Measurements from ENCODE around the gene RSAD2. TPM values are rescaled to one million over a fixed set of nuclear protein-coding genes. Genes with fewer than 3 reads are reported as not detected.
"Not testable (repeated sequence)": the region's sequence is repeated elsewhere in the genome, so short reads cannot be mapped to it uniquely, and the experiment has no call there.

Gene RSAD2
- polyA plus RNA-seq, 4 donors = 3.0 to 4.7 (median 3.4) TPM

DNA sequence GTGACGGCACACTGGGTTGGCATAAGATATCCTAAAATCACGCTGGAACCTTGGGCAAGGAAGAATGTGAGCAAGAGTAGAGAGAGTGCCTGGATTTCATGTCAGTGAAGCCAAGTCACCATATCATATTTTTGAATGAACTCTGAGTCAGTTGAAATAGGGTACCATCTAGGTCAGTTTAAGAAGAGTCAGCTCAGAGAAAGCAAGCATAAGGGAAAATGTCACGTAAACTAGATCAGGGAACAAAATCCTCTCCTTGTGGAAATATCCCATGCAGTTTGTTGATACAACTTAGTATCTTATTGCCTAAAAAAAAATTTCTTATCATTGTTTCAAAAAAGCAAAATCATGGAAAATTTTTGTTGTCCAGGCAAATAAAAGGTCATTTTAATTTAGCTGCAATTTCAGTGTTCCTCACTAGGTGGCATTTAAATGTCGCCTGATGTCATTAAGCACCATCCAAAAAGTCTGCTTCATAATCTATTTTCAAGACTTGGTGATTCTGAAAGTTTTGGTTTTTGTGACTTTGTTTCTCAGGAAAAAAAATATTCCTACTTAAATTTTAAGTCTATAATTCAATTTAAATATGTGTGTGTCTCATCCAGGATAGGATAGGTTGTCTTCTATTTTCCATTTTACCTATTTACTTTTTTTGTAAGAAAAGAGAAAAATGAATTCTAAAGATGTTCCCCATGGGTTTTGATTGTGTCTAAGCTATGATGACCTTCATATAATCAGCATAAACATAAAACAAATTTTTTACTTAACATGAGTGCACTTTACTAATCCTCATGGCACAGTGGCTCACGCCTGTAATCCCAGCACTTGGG is 19.6 kb downstream of the RSAD2 start:
- no peak for DNase-seq (ENCODE audit: low read depth in 4 of 4, low spot score in 2 of 4)

DNA sequence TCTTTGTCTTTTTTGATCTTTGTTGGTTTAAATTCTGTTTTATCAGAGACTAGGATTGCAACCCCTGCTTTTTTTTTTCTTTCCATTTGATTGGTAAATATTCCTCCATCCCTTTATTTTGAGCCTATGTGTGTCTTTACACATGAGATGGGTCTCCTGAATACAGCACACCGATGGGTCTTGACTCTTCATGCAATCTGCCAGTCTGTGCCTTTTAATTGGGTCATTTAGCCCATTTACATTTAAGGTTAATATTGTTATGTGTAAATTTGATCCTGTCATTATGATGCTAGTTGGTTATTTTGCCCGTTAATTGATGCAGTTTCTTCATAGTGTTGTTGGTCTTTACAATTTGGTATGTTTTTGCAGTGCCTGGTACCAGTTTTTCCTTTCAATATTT is 25.0 kb downstream of the RSAD2 start:
- DNase-seq (ENCODE audit: low read depth in 4 of 4, low spot score in 2 of 4) = not testable (repeated sequence)

DNA sequence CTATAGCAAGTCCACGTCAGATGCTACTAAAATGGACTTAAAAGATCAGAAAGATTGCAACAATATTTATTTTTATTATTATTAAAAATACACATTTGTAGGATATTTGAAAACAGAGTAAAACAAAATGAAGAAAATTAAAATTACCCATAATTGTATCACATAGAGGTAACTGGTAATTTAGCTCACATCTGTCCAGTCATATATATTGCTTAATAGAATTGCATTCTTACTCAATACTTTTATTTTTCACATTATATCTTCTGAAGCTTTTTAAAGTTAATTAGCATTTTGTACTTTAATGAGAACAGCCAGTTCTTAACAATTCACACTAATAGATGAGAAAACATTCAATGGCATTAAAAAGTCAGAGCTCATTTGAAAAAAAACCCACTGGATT is 28.1 kb downstream of the RSAD2 start:
- no peak for DNase-seq (ENCODE audit: low read depth in 4 of 4, low spot score in 2 of 4)

DNA sequence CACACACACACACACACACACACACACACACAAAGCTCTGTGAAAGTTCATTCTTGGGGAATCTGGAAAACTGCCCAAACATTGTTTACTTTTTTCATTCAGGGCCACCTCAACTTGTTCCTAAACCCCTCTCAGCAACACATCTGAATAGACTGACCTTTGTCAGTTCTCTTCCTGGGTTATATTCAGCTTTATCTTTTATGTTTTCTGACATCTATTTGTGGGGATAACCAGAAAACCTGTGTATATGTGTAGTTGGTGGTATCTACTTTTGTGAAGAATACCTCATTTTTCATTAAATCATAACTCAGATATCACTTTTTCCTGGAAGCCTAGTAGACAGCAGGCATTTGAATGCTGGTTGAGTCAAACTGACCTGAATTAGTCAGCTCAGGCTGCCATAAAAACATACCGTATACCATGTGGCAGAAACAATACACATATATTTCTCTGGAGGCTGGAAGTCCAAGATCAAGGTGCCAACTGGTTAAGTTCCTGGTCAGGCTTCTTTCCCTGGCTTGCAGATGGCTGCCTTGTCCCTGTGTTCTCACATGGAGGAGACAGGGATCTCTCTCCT is 28.7 kb downstream of the RSAD2 start:
- no peak for DNase-seq (ENCODE audit: low read depth in 4 of 4, low spot score in 2 of 4)

DNA sequence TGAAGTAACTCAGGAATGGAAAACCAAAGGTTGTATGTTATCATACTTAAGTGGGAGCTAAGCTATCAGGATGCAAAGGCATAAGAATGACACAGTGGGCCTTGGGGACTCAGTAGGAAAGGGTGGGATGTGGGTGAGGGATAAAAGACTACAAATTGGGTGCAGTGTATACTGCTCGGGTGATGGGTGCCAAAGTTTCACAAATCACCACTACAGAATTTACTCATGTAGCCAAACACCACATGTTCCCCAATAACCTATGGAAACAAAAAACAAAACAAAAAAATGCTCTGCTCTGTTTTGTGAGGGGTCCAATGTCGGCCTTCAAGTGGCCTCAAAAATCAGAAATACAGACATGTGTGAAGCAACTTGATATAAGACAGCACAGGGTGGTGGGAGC is 30.7 kb downstream of the RSAD2 start:
- no peak for DNase-seq (ENCODE audit: low read depth in 4 of 4, low spot score in 2 of 4)

DNA sequence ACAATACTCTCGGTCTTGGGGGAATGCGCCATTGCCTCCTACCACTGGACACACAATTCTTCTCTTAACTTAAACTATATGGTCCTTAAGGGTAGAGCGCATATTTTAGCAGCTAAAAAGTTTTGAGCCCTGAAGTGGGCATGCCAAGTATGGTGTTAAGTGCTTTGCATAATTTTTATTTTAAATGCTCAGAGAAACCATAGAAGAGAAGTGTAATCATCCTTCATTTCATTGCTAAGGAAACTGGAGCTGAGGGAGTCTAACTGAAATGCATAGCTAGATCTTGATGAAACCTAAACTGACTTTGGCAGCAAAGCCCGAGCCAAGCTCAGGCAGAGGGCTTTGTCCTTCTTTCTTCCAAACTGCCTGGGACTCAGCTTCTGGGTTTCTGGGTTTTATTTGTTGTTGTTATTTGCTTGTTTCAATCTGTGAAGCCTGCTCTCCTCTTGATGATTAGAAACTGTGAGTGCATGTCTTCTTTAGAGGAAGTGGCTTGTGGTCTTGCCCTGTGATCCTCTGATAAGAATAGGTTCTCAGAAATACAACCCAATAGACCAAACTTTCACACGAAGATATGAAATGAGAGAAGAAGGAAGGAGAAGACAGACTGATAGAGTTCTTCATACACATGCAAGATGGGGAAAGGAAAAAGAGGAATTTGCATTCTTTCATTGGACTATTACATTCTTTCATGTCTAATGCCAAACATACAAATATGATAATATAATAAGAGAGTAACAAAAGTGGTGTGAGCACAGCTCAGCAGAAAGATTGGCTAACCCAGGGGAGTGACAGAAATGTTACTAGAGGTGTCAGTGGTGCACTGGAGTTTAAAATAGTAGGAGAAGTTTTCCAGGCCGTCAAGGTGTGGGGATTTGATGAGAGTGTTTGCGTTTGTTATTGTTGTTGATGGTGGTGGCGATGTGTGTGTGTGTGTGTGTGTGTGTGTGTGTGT is 32.1 kb downstream of the RSAD2 start:
- DNase-seq (ENCODE audit: low read depth in 4 of 4, low spot score in 2 of 4) = no peak

DNA sequence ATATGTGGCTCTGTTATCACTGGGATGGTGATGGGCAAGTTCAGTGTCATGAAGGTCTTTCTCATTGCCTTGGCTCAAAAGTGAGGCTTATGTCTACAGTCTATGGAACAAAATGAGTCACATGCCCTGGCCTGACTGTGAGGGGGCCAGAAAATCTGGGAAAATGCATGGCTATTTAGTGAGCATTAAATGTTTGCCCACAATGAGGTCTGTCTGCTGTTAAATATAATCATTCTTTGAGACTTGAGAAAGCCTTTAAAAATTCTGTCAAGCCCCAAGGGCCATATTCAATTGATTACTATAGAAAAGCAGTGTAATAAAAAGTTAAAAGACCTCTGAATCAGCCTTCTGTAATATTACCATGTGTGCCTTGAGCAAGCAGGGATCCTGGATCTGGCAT is 34.1 kb downstream of the RSAD2 start:
- DNase-seq (ENCODE audit: low read depth in 4 of 4, low spot score in 2 of 4) = no peak

DNA sequence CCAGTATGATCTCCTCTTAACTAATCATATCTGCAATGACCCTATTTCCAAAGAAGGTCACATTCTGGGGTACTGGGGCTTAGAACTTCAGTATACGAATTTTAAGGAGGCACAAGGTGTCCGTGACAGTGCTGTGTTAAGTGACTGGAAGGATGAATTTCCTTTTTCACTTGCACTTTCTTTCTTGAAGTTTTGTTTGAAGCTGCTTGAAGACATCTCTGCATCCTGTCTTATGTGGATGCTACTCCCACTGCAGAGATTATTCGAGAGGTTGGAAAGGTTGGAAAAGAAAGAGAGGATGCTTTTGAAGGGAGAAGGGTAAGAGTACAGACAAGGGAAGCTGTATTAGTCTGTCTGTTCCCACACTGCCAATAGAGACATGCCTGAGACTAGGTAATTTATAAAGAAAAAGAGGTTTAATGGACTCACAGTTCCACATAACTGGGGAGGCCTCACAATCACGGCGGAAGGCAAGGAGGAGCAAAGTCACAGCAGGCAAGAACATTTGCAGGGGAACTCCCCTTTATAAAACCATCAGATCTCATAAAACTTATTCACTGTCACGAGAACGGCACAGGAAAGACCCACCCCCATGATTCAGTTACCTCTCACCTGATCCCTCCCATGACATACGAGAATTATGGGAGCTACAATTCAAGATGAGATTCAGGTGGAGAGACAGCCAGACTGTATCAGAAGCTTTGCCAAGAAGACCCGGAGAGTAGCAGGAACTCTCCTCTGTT is 36.0 kb downstream of the RSAD2 start:
- DNase-seq (ENCODE audit: low read depth in 4 of 4, low spot score in 2 of 4) = no peak

DNA sequence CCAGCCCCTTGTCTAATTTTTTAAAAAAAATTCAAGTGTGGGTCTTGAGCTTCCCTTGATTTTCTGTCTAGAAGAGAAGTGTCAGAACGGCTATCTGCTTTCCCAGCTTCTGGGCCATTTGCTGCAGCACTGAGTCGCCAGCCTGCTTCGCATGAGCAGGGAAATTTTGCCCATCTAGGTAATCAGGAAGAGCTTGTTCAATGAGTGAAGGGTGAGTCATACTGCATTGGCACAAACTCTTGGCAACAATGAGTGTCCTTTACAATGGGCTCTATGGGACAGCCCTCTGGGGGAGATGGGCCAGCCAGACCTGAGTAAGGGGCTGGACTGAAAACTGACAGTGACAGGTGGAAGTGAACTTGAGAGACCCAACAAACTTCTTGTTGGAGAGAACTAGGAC is 37.3 kb downstream of the RSAD2 start:
- DNase-seq (ENCODE audit: low read depth in 4 of 4, low spot score in 2 of 4) = no peak

DNA sequence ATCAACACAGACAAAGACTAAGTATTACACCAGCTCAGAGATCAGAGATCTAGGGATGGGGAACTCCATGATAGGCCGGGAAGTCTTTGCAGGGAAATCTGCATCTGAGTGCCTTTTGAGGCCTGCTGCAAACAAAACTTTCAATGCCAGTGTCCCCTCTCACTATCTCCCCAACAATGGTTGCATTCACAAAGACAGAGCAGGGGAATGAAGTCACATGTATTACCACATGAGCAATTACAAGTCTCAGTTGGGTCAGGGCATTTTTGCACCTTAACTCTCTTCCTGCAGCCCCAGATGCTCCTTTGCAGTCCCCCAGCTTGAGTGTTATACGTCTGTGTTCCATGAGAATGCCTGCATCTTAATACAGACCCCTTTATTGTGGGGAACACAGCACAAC is 37.8 kb downstream of the RSAD2 start:
- DNase-seq (ENCODE audit: low read depth in 4 of 4, low spot score in 2 of 4) = no peak

DNA sequence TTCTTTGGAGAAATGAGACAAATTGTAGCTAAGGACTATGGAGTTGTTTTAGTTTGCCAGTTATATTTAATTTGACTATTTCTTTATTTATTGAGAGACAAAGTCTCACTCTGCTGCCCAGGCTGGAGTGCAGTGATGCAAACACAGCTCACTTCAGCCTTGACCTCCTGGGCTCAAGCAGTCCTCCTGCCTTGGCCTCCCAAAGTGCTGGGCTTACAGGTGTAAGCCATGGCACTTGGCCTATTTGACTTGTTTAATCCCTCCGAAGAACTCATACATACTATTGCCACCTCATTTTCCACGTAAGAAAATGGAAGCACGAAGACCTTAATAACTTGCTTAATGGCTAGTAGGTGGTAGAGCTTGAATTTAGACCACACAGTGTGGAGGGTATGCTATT is 38.6 kb downstream of the RSAD2 start:
- DNase-seq (ENCODE audit: low read depth in 4 of 4, low spot score in 2 of 4) = no peak

DNA sequence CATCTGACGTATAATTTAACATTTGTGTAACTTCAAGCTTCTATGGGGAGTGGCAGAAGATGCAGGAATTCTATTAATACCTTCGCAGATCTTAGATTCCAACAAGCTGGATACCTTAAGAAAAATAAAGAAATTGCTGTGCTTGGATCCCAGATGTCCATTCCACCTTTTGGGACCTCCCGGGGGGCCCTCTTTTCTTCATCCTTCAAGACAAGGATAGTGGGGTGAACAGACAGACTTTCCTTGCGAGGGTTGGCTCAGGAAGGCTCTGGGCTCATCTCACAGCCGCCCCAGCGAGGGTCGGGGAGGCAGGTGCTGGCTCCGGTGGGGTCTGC is 39.1 kb downstream of the RSAD2 start:
- no peak for DNase-seq (ENCODE audit: low read depth in 4 of 4, low spot score in 2 of 4)

DNA sequence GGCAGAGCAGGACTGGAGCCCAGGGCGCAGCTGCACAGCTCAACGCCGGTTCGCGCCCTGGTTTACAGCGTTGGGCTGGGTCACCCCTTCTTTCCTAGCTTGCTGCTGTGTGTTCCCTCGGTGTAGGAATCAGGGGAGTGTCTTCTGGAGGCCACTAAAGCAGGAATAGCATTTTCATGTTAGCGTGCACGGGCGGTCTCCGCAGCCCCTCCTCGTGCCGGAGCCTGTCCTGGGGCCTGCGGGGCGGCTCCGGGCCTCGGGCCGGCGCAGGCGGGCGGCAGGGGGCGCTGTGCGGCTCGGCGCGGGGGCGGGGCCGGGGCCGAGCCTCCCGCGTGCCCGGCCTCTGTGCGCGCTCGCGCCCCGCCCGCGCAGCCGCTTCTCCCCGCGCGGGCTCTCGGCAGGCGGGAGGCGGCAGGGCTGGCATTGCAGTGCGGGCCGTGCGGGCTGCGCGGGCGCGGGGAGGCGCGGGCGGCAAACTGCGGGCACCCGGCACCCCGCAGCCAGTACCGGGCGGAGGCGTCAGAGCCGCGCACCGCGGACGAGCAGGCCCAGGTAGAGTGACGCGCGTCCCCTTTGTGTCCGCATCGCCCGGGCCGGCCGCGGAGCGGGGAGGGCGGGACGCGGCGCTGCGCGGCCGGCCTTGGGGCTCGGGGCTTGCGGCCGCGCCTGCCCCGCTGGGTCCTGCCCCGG is 39.6 kb downstream of the RSAD2 start, which contains the start of gene RNF144A:
Gene RNF144A (plus strand): TSS at position 342 of the 690 bp plus-strand sequence. CDS start 79,515 bp downstream, outside the sequence.
- peak in 1 of 4 donors; percentile 53 for DNase-seq (ENCODE audit: low read depth in 4 of 4, low spot score in 2 of 4)

DNA sequence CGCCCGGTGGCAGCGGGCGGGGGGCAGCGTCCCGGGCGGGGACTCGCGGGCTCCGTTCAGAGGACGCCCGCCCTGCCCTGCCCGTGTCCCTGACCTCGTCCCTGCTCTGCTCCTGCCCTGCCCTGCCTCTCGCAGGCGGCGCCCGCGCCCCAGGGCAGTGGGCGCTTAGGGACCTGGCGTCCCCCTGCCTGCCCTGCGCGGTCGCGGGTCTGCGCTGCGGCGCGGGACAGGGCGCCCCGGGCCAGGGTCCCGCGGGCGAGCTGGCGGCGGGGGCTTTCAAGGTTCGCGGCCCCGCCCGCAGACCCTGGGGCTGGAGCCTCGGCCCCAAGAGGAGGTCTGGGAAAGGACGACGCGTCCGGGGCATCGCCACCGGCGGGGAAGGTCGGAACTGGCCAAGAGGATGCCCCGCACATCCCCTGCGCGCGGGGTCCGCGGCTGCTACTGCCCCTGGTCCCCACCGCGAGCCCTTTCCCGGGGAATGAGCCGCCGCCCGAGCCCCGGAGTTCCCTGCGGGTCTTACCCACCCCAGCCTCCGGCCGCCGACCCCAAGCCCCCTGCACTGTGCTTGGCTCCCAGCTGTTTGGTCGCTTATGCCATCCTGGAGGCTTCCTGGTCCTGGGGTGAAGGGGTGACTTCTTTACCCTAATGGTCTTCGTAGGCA is 40.3 kb downstream of the RSAD2 start:
- no peak for DNase-seq (ENCODE audit: low read depth in 4 of 4, low spot score in 2 of 4)

DNA sequence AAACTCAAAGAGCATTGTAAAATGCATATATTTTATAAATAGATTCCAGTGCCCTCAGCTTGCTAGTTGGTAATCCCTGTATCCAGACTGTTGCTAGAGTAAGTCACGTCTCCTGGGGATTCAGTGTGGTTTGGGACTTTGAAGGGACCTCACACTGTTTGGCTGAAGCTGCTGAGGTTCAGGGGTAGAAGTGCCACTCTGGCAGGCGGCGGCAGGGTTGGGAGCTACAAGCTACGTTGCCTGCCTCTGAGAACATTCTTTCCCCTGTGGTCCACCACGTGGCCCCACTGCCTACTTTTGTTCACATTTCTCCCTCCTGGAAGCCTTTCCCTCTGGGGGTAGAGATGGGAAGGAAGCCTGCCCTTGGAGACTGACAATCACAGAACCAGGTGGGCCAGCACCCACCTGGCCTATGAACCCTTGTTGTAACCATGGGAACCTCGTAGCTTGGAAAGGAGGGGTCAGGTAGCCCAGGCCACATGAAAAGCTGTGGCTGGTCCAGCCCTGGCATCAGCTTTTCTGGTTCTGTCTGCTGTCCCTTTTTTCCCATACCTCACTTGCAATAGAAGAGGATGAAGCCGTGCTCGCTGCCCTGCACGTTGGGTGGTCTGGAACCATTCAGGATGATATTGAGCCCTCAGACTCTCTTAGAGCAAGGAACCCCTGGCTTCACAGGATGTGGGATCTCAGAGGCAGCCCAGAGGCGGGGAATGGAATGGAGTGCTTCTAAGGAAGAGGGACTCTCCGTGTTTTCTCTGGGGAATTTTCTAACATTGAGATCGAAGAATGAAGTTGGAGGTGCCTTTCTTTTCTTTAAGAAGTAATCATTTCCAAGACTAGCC is 42.5 kb downstream of the RSAD2 start:
- no peak for DNase-seq (ENCODE audit: low read depth in 4 of 4, low spot score in 2 of 4)

DNA sequence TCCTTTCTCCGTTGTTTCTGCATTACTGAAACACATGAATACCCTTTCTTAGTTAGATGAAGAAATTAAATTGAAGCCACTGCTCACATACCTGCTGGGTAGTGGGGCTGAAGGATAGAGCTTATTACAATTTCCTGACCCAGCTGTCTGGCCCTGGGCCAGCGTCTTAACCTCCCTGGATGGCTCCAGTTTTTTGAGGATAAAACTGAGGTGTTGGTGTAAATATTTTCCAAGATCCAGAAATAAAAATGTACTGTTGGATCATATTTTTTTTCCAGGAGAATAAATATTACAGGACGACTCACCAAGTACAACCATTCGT is 43.1 kb downstream of the RSAD2 start:
- no peak for DNase-seq (ENCODE audit: low read depth in 4 of 4, low spot score in 2 of 4)

DNA sequence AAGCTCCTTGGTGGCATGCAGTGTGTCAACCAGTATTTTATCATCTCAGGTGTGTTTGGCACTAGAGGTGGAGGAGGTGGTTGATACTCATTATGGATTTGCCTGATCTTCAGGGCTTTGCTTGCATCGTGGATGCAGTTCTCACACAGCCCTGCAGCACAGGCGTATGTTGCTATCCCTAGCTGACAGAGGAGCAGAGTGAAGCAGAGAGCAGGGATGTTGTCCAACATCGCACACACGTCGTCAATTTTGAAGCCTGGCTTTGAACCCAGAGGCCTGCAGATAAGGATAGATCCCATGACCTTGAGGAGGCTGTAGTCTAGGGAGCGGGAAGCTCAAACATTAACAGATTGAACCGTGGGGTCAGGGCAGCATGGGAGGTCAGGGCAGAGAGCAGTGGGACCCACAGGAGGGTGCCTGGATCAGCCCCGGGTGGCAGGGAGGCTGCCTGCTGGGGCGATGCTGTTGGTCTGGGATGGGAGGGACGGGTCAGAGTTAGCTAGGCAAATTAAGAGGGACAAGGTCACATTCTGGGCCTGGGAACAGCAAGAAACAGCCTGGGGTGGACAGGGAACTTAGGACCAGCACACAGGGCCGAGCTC is 43.8 kb downstream of the RSAD2 start:
- no peak for DNase-seq (ENCODE audit: low read depth in 4 of 4, low spot score in 2 of 4)

DNA sequence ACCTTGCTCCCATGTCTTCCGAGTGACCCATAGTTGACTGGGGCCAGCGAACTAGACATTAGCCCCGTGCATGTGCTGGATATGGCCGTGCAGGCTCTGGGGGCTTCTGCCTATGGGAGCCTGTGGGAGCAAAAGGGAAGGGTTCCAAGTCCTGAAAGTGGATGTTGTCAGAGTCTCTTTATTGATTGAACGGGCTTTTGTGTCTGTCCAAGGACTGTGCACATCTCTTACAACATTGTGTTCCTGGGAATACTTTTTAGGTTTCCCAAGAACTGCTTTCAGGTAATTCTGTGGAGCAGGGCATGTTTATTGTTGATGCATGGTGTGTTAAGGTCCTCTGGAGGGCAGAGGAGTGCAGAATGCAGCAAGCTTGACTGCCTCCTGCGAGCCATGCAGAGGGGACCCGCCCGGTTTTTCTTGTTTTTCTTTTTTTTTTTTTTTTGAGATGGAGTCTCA is 44.7 kb downstream of the RSAD2 start:
- no peak for DNase-seq (ENCODE audit: low read depth in 4 of 4, low spot score in 2 of 4)

Data from left renal cortex interstitium (tissue), 4 donors.